ENCODE results near the gene DBNDD2.

DBNDD2 gene, protein sequence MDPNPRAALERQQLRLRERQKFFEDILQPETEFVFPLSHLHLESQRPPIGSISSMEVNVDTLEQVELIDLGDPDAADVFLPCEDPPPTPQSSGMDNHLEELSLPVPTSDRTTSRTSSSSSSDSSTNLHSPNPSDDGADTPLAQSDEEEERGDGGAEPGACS

DNA sequence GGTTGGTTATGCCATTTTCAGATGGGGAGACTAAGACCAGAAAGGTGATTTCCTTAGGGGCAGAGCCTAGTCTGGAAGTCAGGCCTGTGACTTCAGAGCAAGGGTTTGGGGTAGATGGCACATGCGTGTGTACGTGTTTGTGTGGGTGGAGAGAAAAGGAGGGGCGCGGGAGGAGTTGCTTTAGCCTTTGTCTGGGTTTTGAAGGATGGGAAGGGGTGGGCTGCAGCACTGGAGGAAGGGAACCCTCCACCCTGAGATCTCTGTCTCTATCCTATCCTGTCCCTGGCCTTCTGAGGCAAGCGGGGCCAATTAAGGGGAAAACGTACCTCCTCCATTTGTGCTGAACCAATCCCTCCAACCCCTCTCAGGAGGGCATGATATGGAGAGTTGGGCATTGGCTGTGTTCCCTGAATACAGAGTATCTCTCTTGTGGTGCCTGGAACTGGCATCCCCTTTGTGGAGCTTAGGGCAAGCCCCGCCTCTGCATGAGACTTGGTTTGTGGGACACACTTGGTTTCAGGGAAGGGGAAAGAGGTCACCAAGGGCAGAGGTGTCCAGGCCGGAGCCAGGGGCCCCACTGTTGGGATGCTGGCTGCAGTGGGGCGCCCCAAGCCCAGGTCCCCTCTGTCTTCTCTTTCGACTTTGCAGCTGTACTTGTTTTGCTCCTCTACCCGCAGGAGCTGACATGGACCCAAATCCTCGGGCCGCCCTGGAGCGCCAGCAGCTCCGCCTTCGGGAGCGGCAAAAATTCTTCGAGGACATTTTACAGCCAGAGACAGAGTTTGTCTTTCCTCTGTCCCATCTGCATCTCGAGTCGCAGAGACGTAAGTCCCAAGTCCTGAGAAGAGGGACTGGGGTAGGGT lies at the start of gene DBNDD2:
TSS of gene DBNDD2 (plus strand) at position 507 of the 863 bp plus-strand sequence. CDS start at position 686, 179 bp downstream.
- H3K79me2 ChIP-seq (ENCODE audit: insufficient read depth, low read length) = no peaks in the 10 kb centered on the region
- H3K36me3 ChIP-seq (ENCODE audit: insufficient read depth, low read length) = no peaks in the 10 kb centered on the region
- no peak within 1 kb of the TSS for H3K9ac ChIP-seq (ENCODE audit: low read length)
- H3K9me3 ChIP-seq (ENCODE audit: low read length) = no peaks in the 10 kb centered on the region
- no peak within 1 kb of the TSS for H3K27ac ChIP-seq (ENCODE audit: low read depth, low read length, poor library complexity, severe bottlenecking)
- H3K4me1 ChIP-seq (ENCODE audit: insufficient read depth, low read length, severe bottlenecking) = peaks cover 12% of the 10 kb centered on the region
- no peak within 1 kb of the TSS for H3K4me3 ChIP-seq (ENCODE audit: low read depth, low read length, poor library complexity, severe bottlenecking)
- no peaks in the 10 kb centered on the region for H3F3A ChIP-seq (ENCODE audit: insufficient read depth, low read length)
- no peaks in the 10 kb centered on the region for H4K20me1 ChIP-seq (ENCODE audit: insufficient read depth, low read length)
- H3K4me2 ChIP-seq (ENCODE audit: low read length) = no peak within 1 kb of the TSS
- no peak within 1 kb of the TSS for H2AFZ ChIP-seq (ENCODE audit: low read length)
- no peaks in the 10 kb centered on the region for H3K9me2 ChIP-seq (ENCODE audit: low read depth, low read length)
- TF ChIP-seq, protein P1, sequence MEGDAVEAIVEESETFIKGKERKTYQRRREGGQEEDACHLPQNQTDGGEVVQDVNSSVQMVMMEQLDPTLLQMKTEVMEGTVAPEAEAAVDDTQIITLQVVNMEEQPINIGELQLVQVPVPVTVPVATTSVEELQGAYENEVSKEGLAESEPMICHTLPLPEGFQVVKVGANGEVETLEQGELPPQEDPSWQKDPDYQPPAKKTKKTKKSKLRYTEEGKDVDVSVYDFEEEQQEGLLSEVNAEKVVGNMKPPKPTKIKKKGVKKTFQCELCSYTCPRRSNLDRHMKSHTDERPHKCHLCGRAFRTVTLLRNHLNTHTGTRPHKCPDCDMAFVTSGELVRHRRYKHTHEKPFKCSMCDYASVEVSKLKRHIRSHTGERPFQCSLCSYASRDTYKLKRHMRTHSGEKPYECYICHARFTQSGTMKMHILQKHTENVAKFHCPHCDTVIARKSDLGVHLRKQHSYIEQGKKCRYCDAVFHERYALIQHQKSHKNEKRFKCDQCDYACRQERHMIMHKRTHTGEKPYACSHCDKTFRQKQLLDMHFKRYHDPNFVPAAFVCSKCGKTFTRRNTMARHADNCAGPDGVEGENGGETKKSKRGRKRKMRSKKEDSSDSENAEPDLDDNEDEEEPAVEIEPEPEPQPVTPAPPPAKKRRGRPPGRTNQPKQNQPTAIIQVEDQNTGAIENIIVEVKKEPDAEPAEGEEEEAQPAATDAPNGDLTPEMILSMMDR (IDR thresholded peaks at IDR 0.05; ENCODE audit: low read length) = no peak
- TF ChIP-seq EZH2 (IDR thresholded peaks at IDR 0.05; ENCODE audit: borderline replicate concordance, low read length) = no peak
- peaks cover 9% of the 10 kb centered on the region; the same call in 1 of the 2 replicates for H3K27me3 ChIP-seq (ENCODE audit: insufficient read depth, low read length)

DNA sequence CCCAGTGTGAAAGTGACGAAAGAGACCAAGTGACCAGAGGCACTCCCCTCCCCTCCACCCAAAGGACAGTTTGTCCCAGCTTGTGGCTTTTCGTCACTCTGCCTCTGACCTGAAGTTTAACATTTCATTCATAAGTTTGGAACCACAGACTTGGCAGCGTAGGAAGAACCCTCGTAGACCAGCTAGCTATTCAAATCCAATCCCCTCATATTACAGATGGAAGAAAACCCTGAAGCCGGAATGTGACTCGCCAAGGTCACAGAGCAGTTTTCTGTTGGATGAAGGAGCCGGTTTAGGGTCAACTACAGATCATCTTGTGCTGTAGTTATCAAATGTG lies 49.1 kb upstream of the DBNDD2 start:
- Histone ChIP-seq H3K27me3 (ENCODE audit: insufficient read depth, low read length) (no peaks in the 10 kb centered on the region), H4K20me1 (ENCODE audit: insufficient read depth, low read length) (no peaks in the 10 kb centered on the region), H3K4me3 (ENCODE audit: low read depth, low read length, poor library complexity, severe bottlenecking) (no peak overlapping the region), H2AFZ (ENCODE audit: low read length) (no peak overlapping the region), H3K79me2 (ENCODE audit: insufficient read depth, low read length) (no peaks in the 10 kb centered on the region), H3K9ac (ENCODE audit: low read length) (no peak overlapping the region), H3K4me1 (ENCODE audit: insufficient read depth, low read length, severe bottlenecking) (peaks cover 11% of the 10 kb centered on the region), H3K36me3 (ENCODE audit: insufficient read depth, low read length) (no peaks in the 10 kb centered on the region), H3F3A (ENCODE audit: insufficient read depth, low read length) (no peaks in the 10 kb centered on the region), H3K27ac (ENCODE audit: low read depth, low read length, poor library complexity, severe bottlenecking) (no peak overlapping the region), H3K4me2 (ENCODE audit: low read length) (no peak overlapping the region), H3K9me2 (ENCODE audit: low read depth, low read length) (no peaks in the 10 kb centered on the region), H3K9me3 (ENCODE audit: low read length) (no peaks in the 10 kb centered on the region)
- TF ChIP-seq, protein P1 (IDR thresholded peaks at IDR 0.05; ENCODE audit: low read length) = no peak
- no peak for TF ChIP-seq EZH2 (IDR thresholded peaks at IDR 0.05; ENCODE audit: borderline replicate concordance, low read length)

DNA sequence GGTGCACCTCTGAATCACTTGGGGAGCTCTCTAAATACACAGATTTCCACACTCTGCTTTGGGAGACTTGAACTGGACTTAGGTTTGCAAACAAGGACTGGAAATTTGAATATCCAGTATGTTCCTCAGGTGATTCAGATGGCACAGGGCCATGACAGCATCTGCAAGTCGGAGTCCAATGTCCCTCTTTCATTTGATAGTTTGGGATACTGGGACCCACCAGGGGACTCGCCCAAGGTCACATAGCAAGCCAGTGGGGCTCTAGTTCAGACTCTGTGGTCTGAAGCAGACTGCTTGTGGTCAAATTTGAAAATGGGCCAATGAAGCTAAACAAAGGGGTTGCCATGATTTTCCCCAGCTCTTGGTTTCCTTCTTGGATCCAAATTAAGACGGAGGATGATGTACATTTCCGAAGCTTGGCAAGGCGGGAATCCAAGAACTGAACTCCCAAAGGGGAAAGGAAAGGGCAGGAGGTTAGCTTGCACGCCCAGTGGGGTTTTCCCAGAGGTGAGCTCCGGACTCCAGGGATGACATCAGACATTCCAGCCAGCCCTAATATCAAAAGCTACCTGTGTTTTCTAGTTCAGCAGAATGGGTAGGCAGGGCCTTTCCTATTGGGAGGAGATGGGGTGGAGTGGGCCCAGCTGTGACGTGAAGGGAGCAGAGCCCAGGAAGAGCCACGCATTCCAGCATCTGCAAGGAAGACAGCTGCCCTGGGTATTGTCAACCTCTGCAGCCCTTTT lies 48.5 kb upstream of the DBNDD2 start:
- Histone ChIP-seq H3K27ac (ENCODE audit: low read depth, low read length, poor library complexity, severe bottlenecking) (no peak overlapping the region), H3K79me2 (ENCODE audit: insufficient read depth, low read length) (no peaks in the 10 kb centered on the region), H3K9me3 (ENCODE audit: low read length) (no peaks in the 10 kb centered on the region), H3K4me1 (ENCODE audit: insufficient read depth, low read length, severe bottlenecking) (peaks cover 14% of the 10 kb centered on the region), H3K9ac (ENCODE audit: low read length) (no peak overlapping the region), H3K4me3 (ENCODE audit: low read depth, low read length, poor library complexity, severe bottlenecking) (no peak overlapping the region), H4K20me1 (ENCODE audit: insufficient read depth, low read length) (no peaks in the 10 kb centered on the region), H3K9me2 (ENCODE audit: low read depth, low read length) (no peaks in the 10 kb centered on the region), H3K27me3 (ENCODE audit: insufficient read depth, low read length) (no peaks in the 10 kb centered on the region), H3F3A (ENCODE audit: insufficient read depth, low read length) (no peaks in the 10 kb centered on the region), H3K4me2 (ENCODE audit: low read length) (no peak overlapping the region), H3K36me3 (ENCODE audit: insufficient read depth, low read length) (no peaks in the 10 kb centered on the region), H2AFZ (ENCODE audit: low read length) (no peak overlapping the region)
- no peak for TF ChIP-seq EZH2 (IDR thresholded peaks at IDR 0.05; ENCODE audit: borderline replicate concordance, low read length)
- TF ChIP-seq, protein P1 (IDR thresholded peaks at IDR 0.05; ENCODE audit: low read length) = no peak

Measured in OCI-LY1 (cell line).